ENCODE measurements around the gene GJC3. TPM values are rescaled to one million over a fixed set of nuclear protein-coding genes. Genes with fewer than 3 reads are reported as not detected.

Gene GJC3
- total RNA-seq, 4 donors from 2014 or later: not detected

DNA sequence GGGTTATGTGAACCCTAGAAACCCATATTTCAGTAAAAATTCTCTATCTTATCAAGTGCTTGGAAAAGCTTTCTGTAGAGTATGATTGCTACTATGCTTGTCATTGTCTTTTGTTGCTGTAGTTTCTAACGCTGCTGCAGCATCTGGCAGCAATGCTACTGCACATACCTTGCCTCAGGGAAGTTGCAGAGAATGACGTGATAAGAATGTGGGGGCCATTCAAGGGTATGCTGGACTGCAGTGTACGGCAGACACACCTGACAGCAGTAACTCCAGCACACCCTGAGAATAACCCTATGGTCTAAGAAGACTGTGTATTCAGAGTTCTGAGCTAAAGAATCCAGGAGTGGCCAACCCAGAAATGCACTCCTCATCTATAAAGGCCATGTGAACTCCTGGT lies 30.6 kb downstream of the GJC3 start:
- Histone ChIP-seq H3K27me3 (no peaks in the 10 kb centered on the region), H3K9me3 (no peaks in the 10 kb centered on the region), H3K4me3 (no peak overlapping the region), H3K4me1 (no peaks in the 10 kb centered on the region), H3K27ac (no peak overlapping the region), H3K36me3 (peaks cover 0 to 35% (median 14%) of the 10 kb centered on the region in 4 donors)
- 73 to 82% methylated on average over 3 of the region's 3 CpGs for WGBS, 2 donors (ENCODE audit: low coverage in 1 of 2)
- in situ Hi-C loops (cut with MboI; ENCODE audit: low pct_ligation_motif_present in 1 of 4, low pct_unique_long_range_greater_than_20kb in 1 of 4, low sequenced_read_pairs in 3 of 4) (no loop called here), intact Hi-C loops (cut with DNase I; ENCODE audit: low total_unique reads) (no loop called here)
- no peak for TF ChIP-seq EP300 (IDR thresholded peaks at IDR 0.05; ENCODE audit: low read depth)
- TF ChIP-seq POLR2AphosphoS5 (IDR thresholded peaks at IDR 0.05): no peak
- no peak for TF ChIP-seq POLR2A (IDR thresholded peaks at IDR 0.05)
- TF ChIP-seq CTCF (IDR thresholded peaks at IDR 0.05): no peak
- DNase-seq: no peak

- no peaks in the 10 kb centered on the region for H3K9me3 ChIP-seq
- H3K4me3 ChIP-seq: no peak overlapping the region
- intact Hi-C loops (cut with DNase I; ENCODE audit: low total_unique reads) (no loop called here), in situ Hi-C loops (cut with MboI; ENCODE audit: low pct_ligation_motif_present in 1 of 4, low pct_unique_long_range_greater_than_20kb in 1 of 4, low sequenced_read_pairs in 3 of 4) (no loop called here)
- no peaks in the 10 kb centered on the region for H3K27me3 ChIP-seq
- no peak for TF ChIP-seq EP300 (IDR thresholded peaks at IDR 0.05; ENCODE audit: low read depth)
- no peak for TF ChIP-seq CTCF (IDR thresholded peaks at IDR 0.05)
- WGBS, 2 donors (ENCODE audit: low coverage in 1 of 2): 82% methylated on average over 2 of the region's 2 CpGs; no CpG with 5 or more reads in 1 of the 2 donors
- H3K27ac ChIP-seq: no peak overlapping the region
- no peaks in the 10 kb centered on the region for H3K4me1 ChIP-seq
- DNase-seq: no peak
- peaks cover 0 to 28% (median 9%) of the 10 kb centered on the region in 4 donors for H3K36me3 ChIP-seq
Measured at GRCh38 chr7:99898023-99898357, 31.4 kb downstream of the GJC3 start.

DNA sequence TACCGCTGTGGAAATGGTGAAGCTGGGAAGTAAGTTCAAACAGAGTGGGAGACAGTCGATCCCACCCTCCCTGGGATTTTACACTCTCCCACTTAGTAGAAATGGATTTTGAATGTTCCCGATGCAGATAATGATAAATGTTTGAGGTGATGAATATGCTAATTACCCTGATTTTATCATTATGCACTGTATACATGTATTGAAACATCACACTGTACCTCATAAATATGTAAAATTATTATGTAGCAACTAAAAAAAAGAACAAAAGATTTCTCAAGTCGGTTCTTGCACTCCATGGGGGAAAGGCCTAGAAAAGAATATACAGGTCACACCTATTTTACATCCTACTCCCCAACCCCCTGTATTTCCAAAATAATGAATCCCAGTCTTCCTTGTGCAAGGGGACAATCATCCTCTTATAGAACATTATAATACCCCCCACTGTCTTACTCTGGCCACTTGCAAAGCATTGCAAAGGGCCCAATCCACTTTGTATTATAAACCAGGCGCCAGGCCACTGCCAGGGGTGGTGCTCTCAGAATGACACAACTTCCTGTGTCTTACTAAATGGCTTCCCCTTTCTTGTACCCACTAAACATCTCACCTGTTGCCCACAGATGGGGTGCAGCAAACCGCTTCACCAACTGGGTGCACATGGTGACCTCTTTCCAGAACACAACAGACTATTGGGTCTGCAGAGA lies 31.9 kb downstream of the GJC3 start:
- no peak overlapping the region for H3K27ac ChIP-seq
- TF ChIP-seq POLR2AphosphoS5 (IDR thresholded peaks at IDR 0.05) (no peak), POLR2A (IDR thresholded peaks at IDR 0.05) (no peak), EP300 (IDR thresholded peaks at IDR 0.05; ENCODE audit: low read depth) (no peak), CTCF (IDR thresholded peaks at IDR 0.05) (no peak)
- no peak overlapping the region for H3K4me3 ChIP-seq
- in situ Hi-C loops (cut with MboI; ENCODE audit: low pct_ligation_motif_present in 1 of 4, low pct_unique_long_range_greater_than_20kb in 1 of 4, low sequenced_read_pairs in 3 of 4): no loop called here
- H3K4me1 ChIP-seq: no peaks in the 10 kb centered on the region
- 87 to 91% methylated on average over 5 to 6 of the region's 6 CpGs for WGBS, 2 donors (ENCODE audit: low coverage in 1 of 2)
- intact Hi-C loops (cut with DNase I; ENCODE audit: low total_unique reads): no loop called here
- peaks cover 0 to 23% (median 7%) of the 10 kb centered on the region in 4 donors for H3K36me3 ChIP-seq
- DNase-seq: no peak
- no peaks in the 10 kb centered on the region for H3K27me3 ChIP-seq
- H3K9me3 ChIP-seq: no peaks in the 10 kb centered on the region

DNA sequence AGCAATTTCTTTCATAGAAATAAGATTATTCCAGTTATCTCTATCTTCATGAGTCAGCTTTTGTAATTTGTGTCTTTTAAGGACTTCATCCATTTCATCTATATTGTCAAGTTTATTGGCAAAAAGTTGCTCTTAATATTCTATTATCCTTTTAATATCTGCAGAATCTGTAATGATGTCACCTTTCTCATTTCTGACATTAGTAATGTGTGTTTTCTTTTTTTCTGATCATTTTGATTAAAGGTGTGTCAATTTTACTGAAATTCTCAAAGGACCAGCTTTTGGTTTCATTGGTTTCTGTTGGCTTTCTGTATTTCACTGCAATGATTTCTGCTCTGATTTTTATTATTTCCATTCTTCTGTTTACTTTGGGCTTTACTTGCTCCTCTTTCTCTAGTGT lies 34.7 kb downstream of the GJC3 start:
- Histone ChIP-seq H3K4me1 (no peaks in the 10 kb centered on the region), H3K36me3 (peaks cover 0 to 20% (median 0%) of the 10 kb centered on the region in 4 donors), H3K4me3 (no peak overlapping the region), H3K9me3 (no peaks in the 10 kb centered on the region), H3K27ac (no peak overlapping the region), H3K27me3 (no peaks in the 10 kb centered on the region)
- DNase-seq: no peak
- no peak for TF ChIP-seq POLR2AphosphoS5 (IDR thresholded peaks at IDR 0.05)
- no peak for TF ChIP-seq EP300 (IDR thresholded peaks at IDR 0.05; ENCODE audit: low read depth)
- no peak for TF ChIP-seq CTCF (IDR thresholded peaks at IDR 0.05)
- no peak for TF ChIP-seq POLR2A (IDR thresholded peaks at IDR 0.05)
- intact Hi-C loops (cut with DNase I; ENCODE audit: low total_unique reads) (no loop called here), in situ Hi-C loops (cut with MboI; ENCODE audit: low pct_ligation_motif_present in 1 of 4, low pct_unique_long_range_greater_than_20kb in 1 of 4, low sequenced_read_pairs in 3 of 4) (no loop called here)

Data from transverse colon (tissue), 4 donors.